ENCODE data around the gene KREMEN2. TPM values are rescaled to one million over a fixed set of nuclear protein-coding genes. Genes with fewer than 3 reads are reported as not detected.

The KREMEN2 gene
- total RNA-seq, 1 donor from 2014 or later = 0.48 TPM

DNA sequence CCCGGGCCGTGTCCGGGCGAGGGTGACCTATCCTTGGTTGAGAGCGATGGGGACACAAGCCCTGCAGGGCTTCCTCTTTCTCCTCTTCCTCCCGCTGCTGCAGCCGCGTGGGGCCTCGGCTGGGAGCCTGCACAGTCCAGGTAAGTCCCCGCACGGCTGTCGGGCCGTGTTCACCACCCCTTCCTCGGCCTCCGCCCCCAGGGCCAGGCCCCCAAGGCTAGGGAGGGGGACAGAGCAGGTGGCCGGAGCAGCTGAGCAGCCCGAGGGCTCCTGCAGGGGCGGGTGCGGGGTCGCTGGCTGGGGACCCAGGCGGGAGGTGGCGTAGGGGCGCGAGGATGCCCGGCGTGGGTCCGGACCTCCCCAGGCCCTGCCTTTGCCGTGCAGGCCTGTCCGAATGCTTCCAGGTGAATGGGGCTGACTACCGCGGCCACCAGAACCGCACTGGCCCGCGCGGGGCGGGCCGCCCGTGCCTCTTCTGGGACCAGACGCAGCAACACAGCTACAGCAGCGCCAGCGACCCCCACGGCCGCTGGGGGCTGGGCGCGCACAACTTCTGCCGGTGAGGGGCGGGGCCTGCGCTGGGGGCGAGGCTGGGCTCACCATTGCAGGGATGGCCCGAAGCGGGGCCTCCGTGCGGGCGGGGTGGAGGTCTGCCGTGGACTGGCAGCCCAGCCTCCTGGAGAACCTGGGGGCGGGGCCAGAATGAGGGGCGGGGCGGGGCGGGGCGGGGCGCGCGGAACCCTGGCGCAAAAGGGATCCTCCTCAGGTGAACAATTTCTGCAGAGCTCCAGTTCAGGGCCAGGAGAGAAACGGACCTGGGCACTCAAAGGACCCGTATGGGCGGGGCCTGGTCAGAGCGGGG, 631 bp downstream of the KREMEN2 start:
- DNase-seq (ENCODE audit: low spot score) = peak; percentile 51

DNA sequence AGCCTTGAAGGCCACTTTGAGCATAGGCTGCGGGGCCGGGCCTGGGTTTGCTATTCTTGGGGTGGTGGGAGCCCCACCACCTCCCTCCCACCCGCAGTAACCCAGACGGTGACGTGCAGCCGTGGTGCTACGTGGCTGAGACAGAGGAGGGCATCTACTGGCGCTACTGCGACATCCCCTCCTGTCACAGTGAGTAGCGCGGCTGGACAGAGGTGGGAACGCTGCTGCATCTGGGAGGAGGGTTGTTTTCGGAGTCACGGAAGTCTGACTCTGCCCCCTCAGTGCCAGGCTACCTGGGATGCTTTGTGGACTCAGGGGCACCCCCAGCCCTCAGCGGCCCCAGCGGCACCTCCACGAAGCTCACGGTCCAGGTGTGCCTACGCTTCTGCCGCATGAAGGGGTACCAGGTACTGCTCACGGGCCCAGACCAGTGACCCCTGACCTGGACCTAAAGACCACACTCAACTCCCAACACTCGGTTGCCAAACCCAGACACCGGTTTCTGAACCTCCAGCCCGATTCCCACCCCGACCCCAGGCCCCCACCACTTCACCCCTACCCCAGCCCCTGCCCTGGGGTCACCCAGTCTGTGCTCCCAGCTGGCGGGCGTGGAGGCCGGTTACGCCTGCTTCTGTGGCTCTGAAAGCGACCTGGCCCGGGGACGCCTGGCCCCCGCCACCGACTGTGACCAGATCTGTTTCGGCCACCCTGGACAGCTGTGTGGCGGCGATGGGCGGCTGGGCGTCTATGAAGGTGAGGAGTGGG, 2.1 kb downstream of the KREMEN2 start:
- DNase-seq (ENCODE audit: low spot score) = no peak

DNA sequence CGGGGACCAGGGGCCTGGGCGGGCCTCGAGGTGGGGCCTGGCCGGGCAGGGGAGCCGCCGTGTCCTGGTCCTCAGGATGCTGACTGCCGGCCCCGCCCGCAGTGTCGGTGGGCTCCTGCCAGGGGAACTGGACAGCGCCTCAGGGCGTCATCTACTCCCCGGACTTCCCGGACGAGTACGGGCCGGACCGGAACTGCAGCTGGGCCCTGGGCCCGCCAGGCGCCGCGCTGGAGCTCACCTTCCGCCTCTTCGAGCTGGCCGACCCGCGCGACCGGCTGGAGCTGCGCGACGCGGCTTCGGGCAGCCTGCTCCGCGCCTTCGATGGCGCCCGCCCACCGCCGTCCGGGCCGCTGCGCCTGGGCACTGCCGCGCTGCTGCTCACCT, 2.7 kb downstream of the KREMEN2 start:
- DNase-seq (ENCODE audit: low spot score) = no peak

DNA sequence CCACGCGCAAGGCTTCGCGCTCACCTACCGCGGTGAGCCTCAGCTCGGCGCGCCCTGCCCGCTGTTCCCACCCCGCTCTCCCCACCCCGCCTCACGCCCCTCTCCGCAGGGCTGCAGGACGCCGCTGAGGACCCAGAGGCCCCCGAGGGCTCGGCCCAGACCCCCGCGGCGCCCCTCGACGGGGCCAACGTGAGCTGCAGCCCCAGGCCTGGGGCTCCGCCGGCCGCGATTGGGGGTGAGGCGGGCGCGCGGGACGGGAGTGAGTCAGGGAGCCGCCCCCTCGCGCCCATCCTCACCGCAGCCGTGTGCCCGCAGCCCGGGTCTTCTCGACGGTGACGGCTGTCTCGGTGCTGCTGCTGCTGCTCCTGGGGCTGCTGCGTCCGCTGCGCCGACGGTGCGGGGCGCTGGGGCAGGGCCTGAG, 3.1 kb downstream of the KREMEN2 start:
- DNase-seq (ENCODE audit: low spot score) = no peak

DNA sequence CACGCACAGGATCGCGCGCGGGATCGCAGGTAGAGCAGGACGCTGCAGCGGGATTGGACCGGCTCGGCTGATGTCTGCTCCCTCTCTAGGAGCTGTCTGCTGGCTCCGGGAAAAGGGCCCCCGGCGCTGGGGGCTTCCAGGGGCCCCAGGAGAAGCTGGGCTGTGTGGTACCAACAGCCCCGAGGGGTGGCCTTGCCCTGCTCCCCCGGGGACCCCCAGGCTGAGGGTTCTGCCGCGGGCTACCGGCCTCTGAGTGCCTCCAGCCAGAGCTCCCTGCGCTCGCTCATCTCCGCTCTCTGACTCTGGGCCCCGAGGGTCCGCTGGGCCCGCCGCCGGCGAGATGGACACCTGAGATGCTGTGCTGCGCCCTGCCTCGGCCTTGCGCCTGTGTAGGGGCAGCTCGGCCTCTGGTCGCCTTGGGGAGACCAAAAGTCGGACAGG, 3.7 kb downstream of the KREMEN2 start:
- no peak for DNase-seq (ENCODE audit: low spot score)

DNA sequence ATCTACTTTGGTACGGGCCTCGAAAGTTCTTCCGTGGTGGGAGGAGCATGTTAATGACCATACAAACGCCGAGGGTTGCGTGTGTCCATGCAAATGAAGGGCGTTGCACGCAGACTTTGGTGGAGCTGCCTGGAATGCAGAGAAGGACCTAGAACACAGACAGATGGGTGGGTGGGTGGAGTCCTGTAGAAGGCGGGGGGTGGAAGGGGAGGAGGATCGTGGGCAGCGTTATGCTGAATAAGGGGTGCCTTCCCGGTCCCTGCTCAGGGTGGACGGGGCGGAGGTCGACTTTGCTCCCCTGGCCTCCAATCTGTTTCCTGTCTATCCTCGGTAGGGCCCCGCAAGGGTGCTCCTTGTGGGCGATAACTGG, 4.3 kb downstream of the KREMEN2 start:
- no peak for DNase-seq (ENCODE audit: low spot score)

DNA sequence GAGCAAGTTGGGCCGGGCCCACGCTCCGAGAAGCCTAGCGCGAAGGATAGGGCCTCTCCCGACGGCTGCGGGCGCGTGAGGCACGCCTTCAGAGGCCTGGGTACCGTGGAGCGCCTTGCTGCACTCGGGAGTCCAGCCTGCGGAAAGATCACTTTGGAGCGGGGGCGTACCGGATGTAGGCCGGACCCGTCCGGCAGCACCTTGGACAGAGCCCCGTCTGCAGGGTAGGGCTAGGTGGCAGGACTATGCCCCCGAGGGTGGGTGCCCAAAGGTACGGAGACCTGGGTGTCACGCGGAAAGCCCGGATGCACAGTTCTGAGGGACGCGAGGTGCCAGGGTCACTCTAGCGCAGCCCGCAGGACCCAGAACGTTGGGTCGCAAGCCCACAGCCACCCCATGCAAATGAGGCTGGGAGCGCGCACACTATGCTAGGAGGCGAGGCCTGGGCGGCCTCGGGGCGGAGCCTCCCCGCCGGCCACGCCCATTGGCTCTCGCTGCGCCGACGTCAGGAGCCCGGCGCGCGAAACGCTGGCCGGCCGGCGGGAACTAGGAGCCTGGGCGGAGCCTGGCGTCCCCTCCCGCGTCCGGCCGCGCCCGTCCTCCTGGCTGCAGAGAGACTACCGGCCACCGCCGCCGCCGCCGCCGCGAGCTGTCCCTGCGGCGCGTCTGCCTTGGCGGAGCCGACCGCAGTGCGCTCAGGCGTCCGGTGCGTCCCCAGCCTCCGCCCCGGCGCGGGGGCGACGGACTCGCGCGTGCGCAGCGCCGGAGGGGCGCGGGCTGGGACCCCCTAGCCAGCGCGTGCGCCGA, 4.9 kb downstream of the KREMEN2 start, which contains the start of gene PAQR4:
TSS of gene PAQR4 (plus strand) at position 611 of the 807 bp plus-strand sequence. CDS start 327 bp downstream, outside the sequence.
- peak; percentile 83 for DNase-seq (ENCODE audit: low spot score)

DNA sequence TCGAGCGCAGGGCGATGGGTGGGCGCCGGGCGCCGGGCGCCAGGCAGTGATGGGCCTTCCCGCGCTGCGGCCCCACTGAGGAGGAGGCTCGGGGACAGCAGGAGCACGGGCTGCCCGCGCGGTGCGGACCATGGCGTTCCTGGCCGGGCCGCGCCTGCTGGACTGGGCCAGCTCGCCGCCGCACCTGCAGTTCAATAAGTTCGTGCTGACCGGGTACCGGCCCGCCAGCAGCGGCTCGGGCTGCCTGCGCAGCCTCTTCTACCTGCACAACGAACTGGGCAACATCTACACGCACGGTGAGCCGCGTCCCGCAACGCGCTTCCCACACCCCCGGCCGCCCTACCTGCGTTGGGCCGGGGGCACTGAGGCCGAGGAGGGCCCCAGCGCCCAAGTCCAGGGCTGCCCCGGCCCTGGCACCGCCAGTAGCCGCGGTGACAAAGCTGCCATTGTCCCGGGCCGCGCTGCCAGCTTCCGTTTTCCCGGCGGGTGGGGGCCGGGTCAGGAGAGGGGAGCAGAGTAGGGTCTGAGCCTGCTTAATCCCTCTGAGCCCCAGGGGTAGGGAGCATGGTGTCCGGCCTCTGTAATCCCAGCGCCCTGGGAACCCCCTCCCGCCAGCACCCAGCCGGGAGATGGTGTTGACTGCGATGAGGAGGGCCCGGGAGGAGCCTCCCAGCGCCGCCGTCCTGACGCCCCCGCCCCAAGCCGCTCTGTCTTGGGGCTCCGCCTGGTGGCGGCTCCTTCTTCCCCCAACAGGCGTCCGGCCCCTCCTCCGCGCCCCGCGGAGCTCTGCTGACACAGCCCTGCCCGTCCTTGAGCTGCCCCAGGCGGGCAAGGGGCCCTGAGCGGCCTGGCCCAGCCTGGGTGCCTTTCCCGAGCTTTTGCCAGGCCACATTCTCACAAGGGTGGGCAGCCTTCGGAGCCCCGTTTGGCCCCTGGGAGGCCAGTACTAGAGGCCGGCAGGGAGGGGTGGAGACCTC, 5.8 kb downstream of the KREMEN2 start:
- DNase-seq (ENCODE audit: low spot score) = no peak

DNA sequence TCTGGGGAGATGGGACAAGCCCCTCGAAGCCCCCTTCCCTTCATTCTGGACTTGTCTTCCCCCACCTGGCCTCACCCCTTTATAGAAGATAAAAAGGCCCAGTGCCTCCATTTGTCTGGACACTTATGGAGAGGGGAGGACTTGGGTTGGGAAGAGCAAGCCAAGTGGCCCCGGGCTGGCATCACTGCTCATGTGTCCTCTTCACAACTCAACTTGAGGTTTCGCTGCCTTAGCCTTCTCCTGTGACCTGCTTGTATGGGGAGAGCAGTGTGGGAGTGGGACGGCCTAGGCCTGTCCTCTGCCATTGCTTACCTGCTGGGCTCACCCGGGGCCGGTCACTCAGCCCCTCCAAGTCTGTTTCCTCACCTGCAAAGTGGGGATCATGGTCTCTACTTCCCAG, 6.5 kb downstream of the KREMEN2 start:
- DNase-seq (ENCODE audit: low spot score) = no peak

DNA sequence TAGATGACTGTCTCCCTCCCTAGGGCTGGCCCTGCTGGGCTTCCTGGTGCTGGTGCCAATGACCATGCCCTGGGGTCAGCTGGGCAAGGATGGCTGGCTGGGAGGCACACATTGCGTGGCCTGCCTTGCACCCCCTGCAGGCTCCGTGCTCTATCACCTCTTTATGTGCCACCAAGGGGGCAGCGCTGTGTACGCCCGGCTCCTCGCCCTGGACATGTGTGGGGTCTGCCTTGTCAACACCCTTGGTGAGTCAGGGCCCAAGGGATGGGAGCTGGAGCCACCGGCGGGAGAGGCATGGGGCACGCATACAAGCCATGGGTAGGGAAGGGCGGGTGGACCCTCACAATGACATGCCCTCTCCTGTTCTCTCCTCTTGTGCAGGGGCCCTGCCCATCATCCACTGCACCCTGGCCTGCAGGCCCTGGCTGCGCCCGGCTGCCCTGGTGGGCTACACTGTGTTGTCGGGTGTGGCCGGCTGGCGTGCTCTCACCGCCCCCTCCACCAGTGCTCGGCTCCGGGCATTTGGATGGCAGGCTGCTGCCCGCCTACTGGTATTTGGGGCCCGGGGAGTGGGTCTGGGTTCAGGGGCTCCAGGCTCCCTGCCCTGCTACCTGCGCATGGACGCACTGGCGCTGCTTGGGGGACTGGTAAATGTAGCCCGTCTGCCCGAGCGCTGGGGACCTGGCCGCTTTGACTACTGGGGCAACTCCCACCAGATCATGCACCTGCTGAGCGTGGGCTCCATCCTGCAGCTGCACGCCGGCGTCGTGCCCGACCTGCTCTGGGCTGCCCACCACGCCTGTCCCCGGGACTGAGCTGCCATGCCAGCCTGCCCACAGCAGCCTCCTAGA, 7.3 kb downstream of the KREMEN2 start:
- DNase-seq (ENCODE audit: low spot score) = no peak

DNA sequence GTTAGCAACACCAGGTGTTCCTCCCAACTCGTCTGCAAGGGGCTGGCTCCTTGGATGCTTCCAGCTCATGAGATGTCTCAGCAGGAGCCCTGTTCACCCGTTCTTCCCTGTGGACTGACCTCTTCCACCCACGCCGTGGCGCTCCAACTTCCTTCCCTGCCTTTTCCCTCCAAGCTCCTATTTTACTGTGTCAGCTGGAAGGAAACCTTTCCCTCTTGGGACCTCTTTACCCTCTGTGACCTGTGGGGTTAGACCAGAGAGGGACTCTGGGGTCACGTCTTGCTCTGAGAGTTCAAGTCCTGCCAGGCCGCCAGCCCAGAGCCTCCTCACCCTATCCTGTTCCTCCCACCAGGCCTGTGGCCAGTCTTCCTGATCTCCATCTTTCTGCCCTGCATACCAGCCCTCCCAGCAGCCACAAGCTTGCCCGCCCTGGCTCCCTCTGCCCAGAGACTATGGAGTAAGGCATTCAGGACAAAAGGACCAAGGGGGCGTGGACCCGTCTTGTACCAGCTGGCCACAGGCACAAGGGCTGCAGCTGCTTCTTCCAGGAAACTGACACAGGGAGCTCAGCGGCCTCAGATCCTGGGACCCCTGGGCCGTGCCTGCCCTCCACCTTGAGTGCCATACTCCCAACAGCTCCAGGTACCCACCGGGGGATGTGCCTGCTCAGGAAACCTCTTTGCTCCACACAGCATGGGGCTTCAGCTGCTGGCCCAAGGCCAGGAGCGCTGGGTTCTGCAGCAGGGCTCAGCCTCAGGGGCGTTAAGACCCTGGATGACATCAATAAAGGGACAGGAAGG, 8.1 kb downstream of the KREMEN2 start:
- no peak for DNase-seq (ENCODE audit: low spot score)

DNA sequence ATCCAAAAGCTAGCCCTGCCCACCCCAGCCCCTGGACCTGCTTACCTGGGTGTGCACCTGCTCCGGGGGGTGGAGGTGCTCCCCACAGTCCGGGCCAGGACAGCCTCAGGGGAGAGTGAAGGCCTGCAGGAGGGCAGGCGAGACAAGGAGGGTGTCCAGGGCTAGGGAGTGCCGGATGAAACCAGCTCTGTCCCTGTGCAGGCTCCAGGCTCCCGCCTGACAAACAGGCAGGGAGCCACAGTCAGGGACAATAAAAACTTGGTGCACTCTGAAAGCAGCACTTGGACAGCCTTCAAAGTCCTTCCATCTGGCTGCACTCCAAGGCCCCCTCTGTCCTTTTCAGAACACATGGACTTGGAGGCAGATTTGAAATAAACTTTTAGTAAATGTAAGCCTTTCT, 9.0 kb downstream of the KREMEN2 start:
- no peak for DNase-seq (ENCODE audit: low spot score)

DNA sequence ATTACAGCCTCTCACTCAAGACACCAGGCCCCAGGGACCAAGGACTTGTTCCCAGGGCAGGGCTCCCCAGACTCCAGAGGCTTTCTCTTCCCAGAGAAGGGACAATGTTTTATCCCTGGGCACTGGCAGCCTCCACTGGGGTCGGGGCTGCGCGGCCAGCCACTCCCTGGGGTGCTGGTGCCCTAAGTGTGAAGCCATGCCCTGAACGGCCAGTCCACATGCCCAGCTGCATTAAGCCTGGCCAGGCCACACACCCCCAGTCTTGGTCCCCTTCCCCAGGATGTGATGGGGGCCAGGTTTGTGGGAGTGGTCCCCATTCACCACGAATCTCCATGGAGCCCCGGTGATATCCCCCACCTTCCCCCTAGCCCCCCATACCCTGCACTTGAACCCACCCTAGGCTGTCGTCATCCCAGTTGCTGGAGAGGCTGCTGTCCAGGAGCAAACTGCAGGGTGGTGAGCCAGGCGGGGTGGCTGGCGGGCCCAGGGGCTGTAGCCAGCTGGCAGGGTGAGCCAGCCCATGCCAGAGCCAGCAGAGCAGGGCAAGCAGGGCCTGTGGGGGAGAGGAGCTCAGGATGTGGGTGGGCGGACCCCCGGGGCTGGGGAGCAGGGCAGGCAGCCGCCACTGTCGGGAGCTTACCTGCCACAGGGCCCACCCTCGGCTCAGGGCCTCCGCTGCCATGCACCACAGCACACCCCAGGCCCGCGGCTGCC, 9.7 kb downstream of the KREMEN2 start:
- DNase-seq (ENCODE audit: low spot score) = no peak

DNA sequence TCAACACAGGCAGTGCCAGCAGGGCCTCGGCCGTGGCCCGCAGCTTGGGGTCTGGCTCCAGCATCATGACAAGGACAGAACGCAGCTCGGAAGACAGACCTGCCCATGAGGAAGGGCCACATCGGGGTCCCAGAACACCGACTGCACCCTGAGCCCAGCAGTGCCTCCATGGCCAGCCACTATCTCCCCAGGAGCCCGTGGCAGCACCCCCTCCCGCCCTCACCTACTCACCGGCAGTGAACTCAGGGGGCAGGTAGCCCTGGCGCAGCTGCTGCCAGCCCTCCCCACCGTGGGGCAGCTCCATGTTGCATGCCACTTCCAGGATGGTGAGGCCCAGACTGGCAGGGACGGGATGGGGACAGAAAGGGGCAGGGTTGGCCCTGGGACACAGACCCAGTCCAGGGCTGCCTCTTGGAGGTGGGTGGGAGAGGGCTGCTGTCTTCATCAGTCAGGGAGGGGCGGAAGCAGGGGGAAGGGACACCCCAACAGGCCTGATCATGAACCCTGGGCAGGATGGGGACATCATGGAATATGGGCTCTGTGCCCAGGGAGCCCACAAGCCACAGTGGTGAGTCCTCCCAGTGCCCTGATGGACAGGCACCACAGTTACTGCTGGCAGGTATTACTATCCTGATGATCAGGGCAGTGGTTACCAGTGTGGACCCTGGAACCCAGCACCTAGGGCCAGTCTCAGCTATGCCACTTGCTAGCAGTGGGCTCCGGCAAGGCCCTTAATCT, 10.4 kb downstream of the KREMEN2 start:
- no peak for DNase-seq (ENCODE audit: low spot score)

DNA sequence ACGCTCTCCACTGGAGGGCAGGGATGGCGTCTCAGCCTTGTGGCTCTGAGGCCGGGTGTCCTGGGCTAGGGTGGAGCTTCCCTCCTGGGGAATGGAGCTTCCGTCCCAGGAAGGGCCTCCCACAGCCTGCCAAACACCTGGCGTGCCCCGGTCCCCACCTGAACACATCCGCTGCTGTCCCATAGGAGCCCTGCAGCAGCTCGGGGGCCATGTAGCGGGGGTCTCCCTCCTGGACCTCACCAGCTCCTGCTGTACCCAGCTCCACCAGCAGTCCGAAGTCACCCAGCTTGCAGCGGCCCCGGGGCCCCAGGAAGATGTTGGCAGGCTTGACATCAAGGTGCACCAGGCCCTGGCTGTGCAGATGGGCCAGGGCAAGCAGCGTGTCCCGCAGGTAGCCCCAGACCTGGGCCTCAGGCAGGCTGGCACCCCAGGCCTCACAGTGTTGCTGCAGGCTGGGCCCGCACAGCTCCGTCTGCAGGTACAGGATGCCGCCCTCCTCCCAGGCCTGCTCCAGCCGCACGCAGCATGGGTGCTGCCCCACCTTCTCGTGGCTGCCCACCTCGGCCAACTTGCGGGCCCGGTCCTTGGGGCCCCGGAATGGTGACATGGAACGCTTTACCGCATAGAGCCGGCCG, 11.2 kb downstream of the KREMEN2 start:
- no peak for DNase-seq (ENCODE audit: low spot score)

DNA sequence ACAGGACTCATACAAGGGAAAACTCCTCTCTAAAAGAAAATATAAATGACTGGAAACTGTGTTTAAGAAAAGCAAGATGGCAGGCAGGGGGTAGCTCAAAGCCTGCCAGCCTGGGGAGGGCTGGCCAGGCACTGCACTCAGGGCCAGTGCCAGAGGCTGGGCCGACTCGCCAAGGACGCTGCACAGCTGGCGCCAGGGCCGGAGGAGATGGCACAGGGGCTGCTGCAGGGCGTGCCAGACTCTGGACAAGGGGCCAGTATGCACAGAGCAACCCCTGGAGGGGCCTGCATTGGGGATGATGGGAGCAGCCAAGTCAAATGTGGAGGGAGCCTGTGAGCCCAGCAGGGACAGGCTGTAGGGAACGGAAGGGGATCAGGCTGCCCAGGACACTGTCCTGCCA, 12.1 kb downstream of the KREMEN2 start:
- no peak for DNase-seq (ENCODE audit: low spot score)

DNA sequence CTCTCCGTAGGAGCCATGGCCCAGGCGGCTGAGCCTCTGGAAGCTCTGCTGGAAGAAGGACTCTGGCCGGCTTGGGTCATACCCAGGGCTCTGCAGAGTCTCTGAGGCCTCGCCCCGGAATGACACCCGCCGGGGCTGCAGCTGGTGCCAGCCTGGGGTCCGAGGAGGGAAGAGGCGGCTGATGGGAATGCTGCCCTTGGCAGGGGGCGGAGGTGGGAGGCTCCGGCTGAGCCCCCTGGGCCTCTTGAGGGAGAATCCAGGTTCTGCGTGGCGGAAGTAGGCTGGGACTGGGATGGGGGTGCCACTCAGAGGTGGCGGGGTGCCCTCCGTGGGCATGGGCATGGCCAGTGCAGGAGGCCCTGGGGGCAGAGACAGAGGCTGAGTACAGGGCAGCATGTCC, 12.6 kb downstream of the KREMEN2 start:
- DNase-seq (ENCODE audit: low spot score) = no peak
